GM12872 (cell line): ENCODE measurements around the gene MTA1.

Source experiments
- CTCF ChIP-seq: IDR thresholded peaks from 3 replicates; pipeline ENCODE4 v1.5.1; 2011; ENCODE audit warnings: low read depth, mild to moderate bottlenecking, low read length, moderate library complexity; ENCODE audit not compliant: insufficient read depth

The MTA1 gene

GRCh38 chr14:105470350-105471296 lies 51.0 kb downstream of the MTA1 start:
- TF ChIP-seq CTCF: no peak

- TF ChIP-seq CTCF: 0 out of 3 replicates have a peak, but pooled peaks have one; percentile 29
These were observed 51.7 kb downstream of the MTA1 start for GRCh38 chr14:105471297-105471821.

GRCh38 chr14:105471823-105472485 lies 52.3 kb downstream of the MTA1 start:
- no peak for TF ChIP-seq CTCF

- TF ChIP-seq CTCF: no peak
These were observed 52.9 kb downstream of the MTA1 start for GRCh38 chr14:105472486-105472991.

- no peak for TF ChIP-seq CTCF
These were observed 53.5 kb downstream of the MTA1 start for GRCh38 chr14:105473033-105473676.

- no peak for TF ChIP-seq CTCF
These were observed 54.3 kb downstream of the MTA1 start for GRCh38 chr14:105473677-105474482.
